A673 (cell line): ENCODE data around the gene TOLLIP. TPM values are rescaled to one million over a fixed set of nuclear protein-coding genes. Genes with fewer than 3 reads are reported as not detected.

Source experiments
- BruUV-seq: library from RNA; stranded (reverse); fragments of 400-500 nt; replicated peaks from 2 replicates; lab custom pipeline; 2021; lab: Mats Ljungman, UMichigan
- CTCF ChIA-PET: fragments of 300-600 bp; sonication (Branson Sonifier 250); formaldehyde crosslinking; loops from one replicate; lab custom pipeline; 2022; ENCODE audit warnings: antibody characterized with exemption; lab: Charles Lee
- POLR2A ChIA-PET: fragments of 300-600 bp; sonication (Branson Sonifier 250); formaldehyde crosslinking; loops from one replicate; lab custom pipeline; 2022; ENCODE audit warnings: antibody characterized with exemption; ENCODE audit not compliant: low non-redundant PET; lab: Charles Lee
- DNase-seq: peaks from one replicate; pipeline ENCODE4 v3.0.0-alpha.2; 2015; ENCODE audit warnings: low spot score
- H3K27ac ChIP-seq: fragments of 200-600 bp; sonication (generic); 2 replicates; pipeline ENCODE4 v1.5.1; 2016; ENCODE audit warnings: mixed run types, low read depth, mild to moderate bottlenecking, mixed read lengths, antibody characterized with exemption, low read length; ENCODE audit not compliant: poor library complexity, severe bottlenecking
- H3K27me3 ChIP-seq: fragments of 200-600 bp; sonication (generic); replicated peaks from 2 replicates; pipeline ENCODE4 v1.6.1; 2017; ENCODE audit warnings: mixed run types, low read depth, mild to moderate bottlenecking, mixed read lengths, antibody characterized with exemption, low read length; ENCODE audit not compliant: insufficient read depth, poor library complexity
- H3K36me3 ChIP-seq: fragments of 200-600 bp; sonication (generic); 2 replicates; pipeline ENCODE4 v1.6.1; 2016; ENCODE audit warnings: mixed run types, mild to moderate bottlenecking, mixed read lengths, antibody characterized with exemption, low read length; ENCODE audit not compliant: insufficient read depth, poor library complexity, severe bottlenecking
- H3K4me1 ChIP-seq: fragments of 200-600 bp; sonication (generic); 2 replicates; pipeline ENCODE4 v1.6.1; 2017; ENCODE audit warnings: mixed run types, mild to moderate bottlenecking, mixed read lengths, antibody characterized with exemption, low read length; ENCODE audit not compliant: insufficient read depth, poor library complexity, severe bottlenecking
- H3K4me3 ChIP-seq: fragments of 200-600 bp; sonication (generic); 2 replicates; pipeline ENCODE4 v1.5.1; 2016; ENCODE audit warnings: low read depth, mixed run types, mild to moderate bottlenecking, mixed read lengths, low read length; ENCODE audit not compliant: poor library complexity, severe bottlenecking
- H3K9me3 ChIP-seq: fragments of 200-600 bp; sonication (generic); 2 replicates; pipeline ENCODE4 v1.6.1; 2016; ENCODE audit warnings: mixed run types, low read depth, mild to moderate bottlenecking, mixed read lengths, antibody characterized with exemption, low read length; ENCODE audit not compliant: poor library complexity, severe bottlenecking
- EZH2 ChIP-seq: fragments of 200-600 bp; sonication (generic); IDR thresholded peaks from 2 replicates; pipeline ENCODE4 v1.6.1; 2017; ENCODE audit warnings: borderline replicate concordance, low read depth, mild to moderate bottlenecking, mixed read lengths, antibody characterized with exemption, low read length; ENCODE audit not compliant: poor library complexity, severe bottlenecking
- intact Hi-C: fragments of 100-400 bp; cut with micrococcal nuclease; formaldehyde crosslinking; loops from one replicate; pipeline ENCODE4 v1.10.0; 2022; ENCODE audit not compliant: unreplicated experiment
- total RNA-seq: library from RNA; stranded (reverse); gene quantifications from 2 replicates; pipeline ENCODE4 v1.2.3, GENCODE V29; 2021
- TF ChIP-seq, protein P1 (sequence below): fragments of 300-800, 200-600 bp; sonication (generic); conservative IDR thresholded peaks from 2 replicates; pipeline ENCODE4 v1.5.1; 2017; ENCODE audit warnings: low read depth, mild to moderate bottlenecking, antibody characterized with exemption, low read length, moderate library complexity, mixed read lengths

The TOLLIP gene
- total RNA-seq, 1 experiment from 2014 or later, result 32.5 TPM

DNA sequence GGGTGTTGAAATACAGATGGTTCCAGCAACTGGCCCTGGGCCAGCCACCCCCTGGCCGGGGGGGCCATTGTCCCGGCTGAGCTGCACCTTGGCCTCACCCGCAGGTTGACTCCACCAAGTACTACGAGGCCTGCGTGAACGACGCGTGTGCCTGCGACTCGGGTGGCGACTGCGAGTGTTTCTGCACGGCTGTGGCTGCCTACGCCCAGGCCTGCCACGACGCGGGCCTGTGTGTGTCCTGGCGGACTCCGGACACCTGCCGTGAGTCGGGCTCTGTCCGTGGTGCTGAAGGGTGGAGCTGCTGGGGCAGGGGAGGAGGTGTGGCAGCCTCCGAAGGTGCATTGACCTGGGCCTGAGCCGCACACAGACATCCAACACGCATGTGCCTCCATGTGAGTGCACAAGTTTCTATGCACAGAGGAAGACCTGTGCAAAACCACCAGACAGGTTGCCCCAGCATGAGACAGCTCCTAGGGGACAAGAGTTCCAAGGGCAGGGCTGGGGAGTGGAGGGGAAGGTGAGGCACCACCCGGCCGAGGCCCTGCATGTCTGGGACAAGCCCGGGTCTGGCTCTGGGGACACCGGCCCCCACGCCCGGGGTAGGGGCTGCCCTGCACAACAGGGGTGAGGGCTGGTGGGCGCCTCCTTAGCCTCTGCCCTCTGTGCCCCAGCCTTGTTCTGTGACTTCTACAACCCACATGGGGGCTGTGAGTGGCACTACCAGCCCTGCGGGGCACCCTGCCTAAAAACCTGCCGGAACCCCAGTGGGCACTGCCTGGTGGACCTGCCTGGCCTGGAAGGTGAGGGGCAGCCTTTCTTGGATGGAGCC, 70.5 kb downstream of the TOLLIP start:
- ChIA-PET POLR2A (no interaction called here), CTCF (no interaction called here)
- no peaks in the 10 kb centered on the region for H3K4me1 ChIP-seq
- no peaks in the 10 kb centered on the region for H3K36me3 ChIP-seq
- no TSS peak for BruUV-seq
- H3K9me3 ChIP-seq, result no peaks in the 10 kb centered on the region
- no peak overlapping the region for H3K27ac ChIP-seq
- intact Hi-C loops, result no loop called here
- no peak for TF ChIP-seq EZH2
- TF ChIP-seq, protein P1, sequence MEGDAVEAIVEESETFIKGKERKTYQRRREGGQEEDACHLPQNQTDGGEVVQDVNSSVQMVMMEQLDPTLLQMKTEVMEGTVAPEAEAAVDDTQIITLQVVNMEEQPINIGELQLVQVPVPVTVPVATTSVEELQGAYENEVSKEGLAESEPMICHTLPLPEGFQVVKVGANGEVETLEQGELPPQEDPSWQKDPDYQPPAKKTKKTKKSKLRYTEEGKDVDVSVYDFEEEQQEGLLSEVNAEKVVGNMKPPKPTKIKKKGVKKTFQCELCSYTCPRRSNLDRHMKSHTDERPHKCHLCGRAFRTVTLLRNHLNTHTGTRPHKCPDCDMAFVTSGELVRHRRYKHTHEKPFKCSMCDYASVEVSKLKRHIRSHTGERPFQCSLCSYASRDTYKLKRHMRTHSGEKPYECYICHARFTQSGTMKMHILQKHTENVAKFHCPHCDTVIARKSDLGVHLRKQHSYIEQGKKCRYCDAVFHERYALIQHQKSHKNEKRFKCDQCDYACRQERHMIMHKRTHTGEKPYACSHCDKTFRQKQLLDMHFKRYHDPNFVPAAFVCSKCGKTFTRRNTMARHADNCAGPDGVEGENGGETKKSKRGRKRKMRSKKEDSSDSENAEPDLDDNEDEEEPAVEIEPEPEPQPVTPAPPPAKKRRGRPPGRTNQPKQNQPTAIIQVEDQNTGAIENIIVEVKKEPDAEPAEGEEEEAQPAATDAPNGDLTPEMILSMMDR, result no peak
- H3K4me3 ChIP-seq, result no peak overlapping the region
- no peaks in the 10 kb centered on the region for H3K27me3 ChIP-seq
- DNase-seq, result no peak

DNA sequence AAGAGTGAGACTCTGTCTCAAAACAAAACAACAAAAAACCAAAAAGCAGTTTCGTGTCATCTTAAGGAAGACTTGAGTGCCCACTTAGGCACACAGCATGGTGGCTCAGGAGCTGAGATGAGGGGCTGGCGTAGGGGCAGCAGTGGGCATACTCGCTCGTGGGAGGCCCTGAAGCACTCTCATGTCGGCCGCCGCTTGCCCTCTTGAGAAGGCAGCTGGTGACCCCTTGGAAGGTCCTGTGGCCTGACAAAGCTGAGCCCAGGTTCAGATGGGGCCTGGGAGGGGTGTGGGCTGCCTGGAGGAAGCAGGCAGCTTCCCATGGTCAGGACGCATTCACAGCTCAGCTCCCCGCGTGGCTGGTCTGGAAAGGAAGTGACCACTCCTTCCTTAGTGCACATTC, 71.6 kb downstream of the TOLLIP start:
- Histone ChIP-seq H3K36me3 (no peaks in the 10 kb centered on the region), H3K9me3 (no peaks in the 10 kb centered on the region), H3K4me3 (no peak overlapping the region), H3K27me3 (no peaks in the 10 kb centered on the region), H3K4me1 (no peaks in the 10 kb centered on the region), H3K27ac (no peak overlapping the region)
- DNase-seq, result no peak
- intact Hi-C loops, result no loop called here
- CTCF ChIA-PET, result no interaction called here
- no peak for TF ChIP-seq EZH2
- TF ChIP-seq, protein P1, result no peak
- POLR2A ChIA-PET, result no interaction called here
- no TSS peak for BruUV-seq

DNA sequence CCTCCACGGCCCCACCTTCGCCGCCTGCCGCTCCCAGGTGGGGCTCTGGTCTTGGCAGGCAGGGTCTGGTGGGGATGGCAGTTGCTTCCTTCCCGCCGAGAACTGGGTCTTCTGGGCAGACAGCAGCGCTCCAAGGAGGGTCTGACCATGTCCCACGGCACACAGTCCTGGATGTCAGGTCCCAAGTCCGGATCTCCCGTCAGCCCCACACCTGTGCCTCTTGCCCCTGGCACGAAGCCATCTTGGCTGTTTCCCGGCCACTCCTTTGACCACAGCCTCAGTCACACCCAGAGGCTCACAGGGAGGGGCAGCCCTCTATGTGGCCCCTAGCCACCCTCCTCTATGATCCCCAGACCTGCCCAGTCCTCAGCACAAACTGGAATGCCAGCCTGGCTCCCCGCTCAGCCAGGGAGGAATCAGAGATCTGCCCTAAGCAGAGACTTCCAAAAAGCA, 72.3 kb downstream of the TOLLIP start:
- H3K4me3 ChIP-seq, result no peak overlapping the region
- intact Hi-C loops, result no loop called here
- DNase-seq, result no peak
- H3K9me3 ChIP-seq, result no peaks in the 10 kb centered on the region
- ChIA-PET POLR2A (no interaction called here), CTCF (no interaction called here)
- H3K36me3 ChIP-seq, result no peaks in the 10 kb centered on the region
- no peak for TF ChIP-seq EZH2
- TF ChIP-seq, protein P1, result no peak
- no peaks in the 10 kb centered on the region for H3K27me3 ChIP-seq
- no TSS peak for BruUV-seq
- H3K27ac ChIP-seq, result no peak overlapping the region
- no peaks in the 10 kb centered on the region for H3K4me1 ChIP-seq
